ENCODE results near the gene ARL8B.
A peak's percentile ranks its signal among the peaks of the same experiment; 100 is the strongest.
"Not testable (repeated sequence)": the region's sequence is repeated elsewhere in the genome, so short reads cannot be mapped to it uniquely, and the experiment has no call there.

ARL8B gene

GRCh38 chr3:5112043-5112442 lies 10.0 kb upstream of the ARL8B start:
- no peak for DNase-seq (ENCODE audit: low read depth in 2 of 2)

- not testable (repeated sequence) for DNase-seq (ENCODE audit: low read depth in 2 of 2)
Measured at GRCh38 chr3:5113726-5114125, 8.4 kb upstream of the ARL8B start.

- no peak for DNase-seq (ENCODE audit: low read depth in 2 of 2)
Measured at GRCh38 chr3:5115506-5116162, 6.5 kb upstream of the ARL8B start.

- DNase-seq (ENCODE audit: low read depth in 2 of 2): no peak
Measured at GRCh38 chr3:5116538-5116937, 5.6 kb upstream of the ARL8B start.

- no peak for DNase-seq (ENCODE audit: low read depth in 2 of 2)
Measured at GRCh38 chr3:5120446-5120845, 1.6 kb upstream of the ARL8B start.

GRCh38 chr3:5122741-5123706 lies 932 bp downstream of the ARL8B start:
- peak in 1 of 2 donors; percentile 14 for DNase-seq (ENCODE audit: low read depth in 2 of 2)

- no peak for DNase-seq (ENCODE audit: low read depth in 2 of 2)
Measured at GRCh38 chr3:5123937-5124336, 1.8 kb downstream of the ARL8B start.

GRCh38 chr3:5126586-5126985 lies 4.5 kb downstream of the ARL8B start:
- DNase-seq (ENCODE audit: low read depth in 2 of 2): no peak

DNA sequence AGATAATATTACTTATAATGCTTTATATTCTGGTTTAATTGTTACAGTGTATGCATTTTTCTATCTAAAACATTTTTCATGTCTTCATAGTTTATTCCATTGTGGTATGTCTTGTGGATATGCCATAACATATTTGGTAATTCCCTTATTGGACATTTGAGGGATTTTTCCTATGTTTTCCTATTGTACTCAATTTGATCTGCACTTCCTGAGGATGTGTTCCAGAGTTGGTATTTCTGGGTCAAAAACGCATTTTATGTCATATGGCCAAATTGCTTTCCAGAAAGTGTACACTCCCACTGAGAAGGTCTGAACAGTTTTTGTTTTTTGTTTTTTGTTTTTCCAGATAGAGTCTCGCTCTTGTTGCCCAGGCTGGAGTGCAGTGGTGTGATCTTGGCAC lies 6.8 kb downstream of the ARL8B start:
- no peak for DNase-seq (ENCODE audit: low read depth in 2 of 2)

GRCh38 chr3:5133239-5134018 lies 11.3 kb downstream of the ARL8B start:
- no peak for DNase-seq (ENCODE audit: low read depth in 2 of 2)

DNA sequence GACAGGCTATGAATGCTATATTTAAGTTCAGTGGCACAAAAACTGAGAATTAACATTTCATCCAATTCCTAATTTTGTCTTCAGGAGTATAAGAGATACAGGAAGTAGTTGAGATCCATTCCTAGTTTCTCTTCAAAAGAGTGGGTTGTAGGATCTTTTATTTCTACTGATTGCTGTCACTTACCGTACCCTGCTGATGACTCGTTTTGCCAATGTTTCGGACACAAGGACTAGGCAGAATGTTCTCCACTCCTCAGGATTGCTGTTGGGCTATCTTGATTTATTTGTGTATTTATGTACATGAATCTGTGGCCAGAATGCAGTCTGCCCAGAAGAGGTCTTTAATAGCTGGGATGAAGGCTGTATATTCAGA lies 11.9 kb downstream of the ARL8B start:
- DNase-seq (ENCODE audit: low read depth in 2 of 2): no peak

GRCh38 chr3:5134499-5134898 lies 12.4 kb downstream of the ARL8B start:
- DNase-seq (ENCODE audit: low read depth in 2 of 2): no peak

DNA sequence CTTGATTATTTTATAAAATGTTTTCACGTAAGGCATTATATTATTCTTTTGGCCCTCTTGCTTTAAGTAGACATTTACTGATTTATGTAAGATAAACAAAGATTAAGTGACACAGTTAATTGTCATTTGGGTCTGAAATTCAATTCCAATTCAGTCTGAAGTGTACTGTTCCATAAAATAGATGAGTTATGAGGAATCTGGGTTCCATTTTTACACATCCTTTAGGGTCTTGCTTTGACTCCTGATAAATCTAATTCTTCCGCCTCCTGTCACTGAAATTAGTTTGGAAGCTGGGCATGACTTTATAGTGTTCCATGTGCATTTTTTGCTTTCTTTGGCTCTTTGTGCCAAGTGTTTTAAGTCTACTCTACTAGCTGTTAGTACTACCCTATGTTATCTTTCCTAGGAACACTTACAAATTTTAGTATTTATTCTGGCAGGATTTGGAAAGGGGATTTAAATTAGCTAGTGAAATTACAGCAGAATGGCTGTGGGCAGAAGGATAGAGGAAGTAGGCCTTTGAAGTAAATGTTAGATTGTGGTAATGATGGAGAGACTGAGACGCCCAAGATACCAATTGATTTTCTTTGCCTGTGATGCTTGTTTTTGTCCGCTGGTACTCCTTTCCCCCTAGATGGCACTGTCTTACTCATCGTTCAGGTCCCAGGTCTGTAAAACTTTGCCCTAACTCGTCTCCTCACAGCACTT lies 14.3 kb downstream of the ARL8B start:
- DNase-seq (ENCODE audit: low read depth in 2 of 2): peak in 1 of 2 donors; percentile 16

GRCh38 chr3:5136919-5137429 lies 14.9 kb downstream of the ARL8B start:
- DNase-seq (ENCODE audit: low read depth in 2 of 2): no peak

- DNase-seq (ENCODE audit: low read depth in 2 of 2): no peak
Measured at GRCh38 chr3:5138214-5138981, 16.3 kb downstream of the ARL8B start.

- DNase-seq (ENCODE audit: low read depth in 2 of 2): no peak
Measured at GRCh38 chr3:5140230-5140621, 18.1 kb downstream of the ARL8B start.

- no peak for DNase-seq (ENCODE audit: low read depth in 2 of 2)
Measured at GRCh38 chr3:5140839-5141238, 18.7 kb downstream of the ARL8B start.

DNA sequence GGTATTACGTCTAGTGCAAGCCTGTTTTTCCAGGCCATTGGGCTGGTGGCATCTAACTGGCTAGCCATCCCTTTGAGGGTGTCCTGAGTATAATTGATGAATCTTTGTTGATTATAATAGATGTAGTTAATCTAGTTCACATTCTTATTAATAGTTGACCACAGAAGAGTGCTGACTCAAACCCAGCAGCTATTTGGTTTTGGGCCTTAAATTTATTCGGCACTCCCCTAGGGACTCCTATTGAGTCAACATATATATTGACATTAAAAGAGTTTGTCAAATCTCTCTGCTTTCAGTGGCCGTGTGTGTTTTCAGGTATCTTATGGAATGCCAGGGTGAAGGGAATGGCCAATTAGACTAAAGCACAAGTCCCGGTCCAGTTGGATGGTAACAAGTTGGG lies 19.7 kb downstream of the ARL8B start:
- DNase-seq (ENCODE audit: low read depth in 2 of 2): no peak

DNA sequence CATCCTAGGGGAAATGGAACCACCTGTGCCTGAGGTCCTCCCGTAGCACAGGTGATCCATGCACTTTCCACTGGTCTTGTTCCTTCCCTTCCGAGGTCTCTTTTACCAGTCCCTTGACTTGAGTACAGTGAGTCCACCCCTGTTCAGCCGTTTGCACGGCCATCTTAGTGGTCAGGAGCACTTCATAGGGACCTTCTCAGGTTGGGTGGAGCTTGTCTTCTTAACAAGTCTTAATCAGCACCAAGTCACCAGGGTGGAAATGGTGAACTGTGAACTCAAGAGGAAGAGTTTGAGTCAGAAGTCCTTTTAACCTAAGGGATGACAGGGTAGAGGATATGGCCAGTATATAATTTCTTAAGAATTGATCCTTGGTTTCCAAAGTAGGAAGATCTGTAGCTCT lies 21.4 kb downstream of the ARL8B start:
- DNase-seq (ENCODE audit: low read depth in 2 of 2): no peak

GRCh38 chr3:5144316-5144994 lies 22.4 kb downstream of the ARL8B start:
- no peak for DNase-seq (ENCODE audit: low read depth in 2 of 2)
